CD4-positive, alpha-beta T cell (primary cell): Measurements from ENCODE around the gene WDFY4. TPM values are rescaled to one million over a fixed set of nuclear protein-coding genes. Genes with fewer than 3 reads are reported as not detected.

Experiments used
- ATAC-seq: fragments of 200-7000 bp; cut with Tn5 transposase; one replicate; pipeline ENCODE4 v1.10.0; 2022; ENCODE audit warnings: mild to moderate bottlenecking; ENCODE audit not compliant: poor library complexity
- CTCF ChIA-PET: fragments of 350-600 bp; sonication (Branson Sonifier 250); formaldehyde crosslinking; loops from one replicate; lab custom pipeline; 2021; ENCODE audit warnings: antibody characterized with exemption, inconsistent platforms; lab: Charles Lee
- POLR2A ChIA-PET: fragments of 350-600 bp; sonication (Branson Sonifier 250); formaldehyde crosslinking; loops from one replicate; lab custom pipeline; 2021; ENCODE audit warnings: antibody characterized with exemption, inconsistent platforms; lab: Charles Lee
- DNase-seq, 14 experiments: peaks; one replicate each; pipeline ENCODE4 v3.0.0-alpha.2; 2013 to 2020; ENCODE audit warnings: mixed read lengths in 2 of 14
- H3K27ac ChIP-seq, 2 donors: one replicate each; pipeline versions ENCODE4 v1.5.1 to v1.7.0; 2013; ENCODE audit warnings: low read length in 2 of 2, low read depth in 1 of 2, mild to moderate bottlenecking in 1 of 2
- H3K27me3 ChIP-seq, 2 experiments: 1 replicate in 1 of 2; 2 replicates in 1 of 2; pipeline versions ENCODE4 v1.6.1 to v1.7.0; 2013; ENCODE audit warnings: low read length in 2 of 2, control low read depth in 1 of 2, mild to moderate bottlenecking in 1 of 2, moderate library complexity in 1 of 2; ENCODE audit not compliant: insufficient read depth in 2 of 2, control insufficient read depth in 1 of 2
- H3K36me3 ChIP-seq: one replicate; pipeline ENCODE4 v1.6.1; 2013; ENCODE audit warnings: low read length, control low read depth; ENCODE audit not compliant: insufficient read depth
- H3K4me1 ChIP-seq: one replicate; pipeline ENCODE4 v1.6.1; 2013; ENCODE audit warnings: low read length, control low read depth; ENCODE audit not compliant: insufficient read depth
- H3K4me3 ChIP-seq: one replicate; pipeline ENCODE4 v1.5.1; 2013; ENCODE audit warnings: mild to moderate bottlenecking, low read length, moderate library complexity
- H3K9me3 ChIP-seq, 2 experiments: 1 replicate in 1 of 2; 2 replicates in 1 of 2; pipeline versions ENCODE4 v1.6.1 to v1.7.0; 2013; ENCODE audit warnings: low read length in 2 of 2, mild to moderate bottlenecking in 2 of 2, control low read depth in 1 of 2, moderate library complexity in 1 of 2; ENCODE audit not compliant: control insufficient read depth in 1 of 2, insufficient read depth in 1 of 2
- H3K27ac Mint-ChIP-seq: one replicate; pipeline ENCODE4 v1.8.0; 2020; ENCODE audit warnings: mixed read lengths
- H3K27me3 Mint-ChIP-seq: one replicate; pipeline ENCODE4 v1.8.0; 2021; ENCODE audit warnings: mixed read lengths
- H3K36me3 Mint-ChIP-seq: one replicate; pipeline ENCODE4 v1.8.0; 2021; ENCODE audit warnings: low read depth, mixed read lengths
- H3K4me1 Mint-ChIP-seq: one replicate; pipeline ENCODE4 v1.8.0; 2021; ENCODE audit warnings: low read depth, mixed read lengths
- H3K4me3 Mint-ChIP-seq: one replicate; pipeline ENCODE4 v1.8.0; 2020; ENCODE audit warnings: mild to moderate bottlenecking, mixed read lengths
- H3K9me3 Mint-ChIP-seq: one replicate; pipeline ENCODE4 v1.8.0; 2020; ENCODE audit warnings: mixed read lengths
- intact Hi-C, 2 experiments: fragments of 100-400 bp; cut with DNase I in 1 of 2; cut with micrococcal nuclease in 1 of 2; formaldehyde crosslinking; loops; one replicate each; pipeline versions ENCODE4 v1.15.1 to v1.9.0; 2023 to 2025; cut with DNase I, micrococcal nuclease
- total RNA-seq, 174 experiments: library from RNA in 2 of 174; stranded (reverse) in 2 of 174; gene quantifications; one replicate each; pipeline ENCODE4 v1.2.3 and lab custom pipeline; 2021 to 2026
- TF ChIP-seq, protein P1 (sequence below): fragments of 200-600 bp; IDR thresholded peaks from one replicate; pipeline ENCODE4 v1.8.0; 2022; ENCODE audit warnings: antibody characterized with exemption, mild to moderate bottlenecking

WDFY4 gene
- total RNA-seq, 2 experiments from 2014 or later: 1.3 to 2.5 TPM

DNA sequence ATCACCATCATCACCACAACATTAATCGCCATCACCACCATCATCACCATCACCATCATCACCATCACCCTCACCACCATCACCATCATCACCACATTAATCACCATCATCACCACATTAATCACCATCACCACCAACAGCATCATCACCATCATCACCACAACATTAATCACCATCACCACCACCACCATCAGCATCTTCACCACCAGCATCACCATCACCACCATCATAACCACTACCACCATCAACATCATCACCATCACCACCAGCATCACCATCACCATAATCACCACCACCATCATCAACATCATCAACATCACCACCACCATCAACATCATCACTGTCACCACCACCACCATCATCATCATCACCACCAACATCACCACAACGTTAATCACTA lies 124.6 kb downstream of the WDFY4 start:
- no peaks in the 10 kb centered on the region for H3K36me3 ChIP-seq

GRCh38 chr10:48811461-48811860 lies 126.8 kb downstream of the WDFY4 start:
- no peak overlapping the region for H3K4me3 Mint-ChIP-seq
- no peaks in the 10 kb centered on the region for H3K36me3 ChIP-seq
- no peaks in the 10 kb centered on the region for H3K36me3 Mint-ChIP-seq
- TF ChIP-seq, protein P1, sequence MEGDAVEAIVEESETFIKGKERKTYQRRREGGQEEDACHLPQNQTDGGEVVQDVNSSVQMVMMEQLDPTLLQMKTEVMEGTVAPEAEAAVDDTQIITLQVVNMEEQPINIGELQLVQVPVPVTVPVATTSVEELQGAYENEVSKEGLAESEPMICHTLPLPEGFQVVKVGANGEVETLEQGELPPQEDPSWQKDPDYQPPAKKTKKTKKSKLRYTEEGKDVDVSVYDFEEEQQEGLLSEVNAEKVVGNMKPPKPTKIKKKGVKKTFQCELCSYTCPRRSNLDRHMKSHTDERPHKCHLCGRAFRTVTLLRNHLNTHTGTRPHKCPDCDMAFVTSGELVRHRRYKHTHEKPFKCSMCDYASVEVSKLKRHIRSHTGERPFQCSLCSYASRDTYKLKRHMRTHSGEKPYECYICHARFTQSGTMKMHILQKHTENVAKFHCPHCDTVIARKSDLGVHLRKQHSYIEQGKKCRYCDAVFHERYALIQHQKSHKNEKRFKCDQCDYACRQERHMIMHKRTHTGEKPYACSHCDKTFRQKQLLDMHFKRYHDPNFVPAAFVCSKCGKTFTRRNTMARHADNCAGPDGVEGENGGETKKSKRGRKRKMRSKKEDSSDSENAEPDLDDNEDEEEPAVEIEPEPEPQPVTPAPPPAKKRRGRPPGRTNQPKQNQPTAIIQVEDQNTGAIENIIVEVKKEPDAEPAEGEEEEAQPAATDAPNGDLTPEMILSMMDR: no peak
- no peak overlapping the region for H3K27ac Mint-ChIP-seq
- H3K4me1 Mint-ChIP-seq: peaks cover 11% of the 10 kb centered on the region
- peaks cover 0 to 3% of the 10 kb centered on the region in 2 experiments for H3K9me3 ChIP-seq
- ChIA-PET CTCF (no interaction called here), POLR2A (no interaction called here)
- no peaks in the 10 kb centered on the region for H3K9me3 Mint-ChIP-seq
- no peak for DNase-seq
- no peak for ATAC-seq
- intact Hi-C loops: no loop called here
- H3K27me3 Mint-ChIP-seq: peaks cover 3% of the 10 kb centered on the region
- H3K27me3 ChIP-seq: no peaks in the 10 kb centered on the region
- H3K27ac ChIP-seq: no peak overlapping the region
- no peaks in the 10 kb centered on the region for H3K4me1 ChIP-seq
- no peak overlapping the region for H3K4me3 ChIP-seq

More for the DNA sequence above, 124.6 kb downstream of the WDFY4 start:
- H3K9me3 Mint-ChIP-seq: no peaks in the 10 kb centered on the region
- no peak for DNase-seq
- ATAC-seq: no peak
- H3K27ac Mint-ChIP-seq: no peak overlapping the region
- POLR2A ChIA-PET: no interaction called here
- intact Hi-C loops: no loop called here
- Histone ChIP-seq H3K4me1 (peaks cover 10% of the 10 kb centered on the region), H3K27me3 (no peaks in the 10 kb centered on the region), H3K27ac (no peak overlapping the region), H3K4me3 (no peak overlapping the region), H3K9me3 (peaks cover 0 to 3% of the 10 kb centered on the region in 2 experiments)
- peaks cover 32% of the 10 kb centered on the region for H3K4me1 Mint-ChIP-seq
- H3K4me3 Mint-ChIP-seq: no peak overlapping the region
- TF ChIP-seq, protein P1: no peak
- H3K36me3 Mint-ChIP-seq: no peaks in the 10 kb centered on the region
- CTCF ChIA-PET: no interaction called here
- H3K27me3 Mint-ChIP-seq: peaks cover 3% of the 10 kb centered on the region

DNA sequence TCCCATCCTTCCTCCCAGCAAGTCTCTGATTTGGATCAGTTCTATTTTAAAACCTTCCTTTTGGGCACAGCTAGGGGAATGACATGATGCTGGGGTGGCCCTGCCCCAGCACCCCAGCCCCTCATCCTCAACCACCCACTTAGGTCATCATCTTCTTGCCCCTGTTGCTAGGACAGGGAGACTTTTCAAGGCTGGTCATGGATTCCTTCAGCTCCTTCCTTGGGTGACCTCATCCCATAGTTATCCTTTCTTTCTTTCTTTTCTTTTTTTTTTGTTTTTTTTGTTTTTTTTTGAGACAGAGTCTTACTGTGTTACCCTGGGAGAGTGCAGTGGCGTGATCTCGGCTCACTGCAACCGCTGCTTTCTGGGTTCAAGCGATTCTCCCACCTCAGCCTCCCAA lies 127.2 kb downstream of the WDFY4 start:
- no peak overlapping the region for H3K4me3 ChIP-seq
- ATAC-seq: no peak
- no peak overlapping the region for H3K27ac ChIP-seq
- Mint-ChIP-seq H3K36me3 (no peaks in the 10 kb centered on the region), H3K27ac (no peak overlapping the region), H3K9me3 (no peaks in the 10 kb centered on the region), H3K4me3 (no peak overlapping the region), H3K4me1 (peaks cover 10% of the 10 kb centered on the region), H3K27me3 (peaks cover 3% of the 10 kb centered on the region)
- H3K9me3 ChIP-seq: peaks cover 0 to 3% of the 10 kb centered on the region in 2 experiments
- no peaks in the 10 kb centered on the region for H3K36me3 ChIP-seq
- H3K27me3 ChIP-seq: no peaks in the 10 kb centered on the region
- ChIA-PET POLR2A (no interaction called here), CTCF (no interaction called here)
- H3K4me1 ChIP-seq: no peaks in the 10 kb centered on the region
- intact Hi-C loops: no loop called here
- no peak for DNase-seq
- TF ChIP-seq, protein P1: no peak
